Activated gamma-delta T cell treated with Interleukin-2 at 50 U/mL for 16 hours (primary cell): Measurements from ENCODE around the gene LRBA.
A peak's percentile ranks its signal among the peaks of the same experiment; 100 is the strongest.

ENCODE experiments used
- DNase-seq: peaks from one replicate; pipeline ENCODE4 v3.0.0-alpha.2; 2020

The LRBA gene

GRCh38 chr4:150302553-150302952 is 712.5 kb downstream of the LRBA start:
- DNase-seq: no peak

- no peak for DNase-seq
Observed at GRCh38 chr4:150299816-150300215, 715.3 kb downstream of the LRBA start.

DNA sequence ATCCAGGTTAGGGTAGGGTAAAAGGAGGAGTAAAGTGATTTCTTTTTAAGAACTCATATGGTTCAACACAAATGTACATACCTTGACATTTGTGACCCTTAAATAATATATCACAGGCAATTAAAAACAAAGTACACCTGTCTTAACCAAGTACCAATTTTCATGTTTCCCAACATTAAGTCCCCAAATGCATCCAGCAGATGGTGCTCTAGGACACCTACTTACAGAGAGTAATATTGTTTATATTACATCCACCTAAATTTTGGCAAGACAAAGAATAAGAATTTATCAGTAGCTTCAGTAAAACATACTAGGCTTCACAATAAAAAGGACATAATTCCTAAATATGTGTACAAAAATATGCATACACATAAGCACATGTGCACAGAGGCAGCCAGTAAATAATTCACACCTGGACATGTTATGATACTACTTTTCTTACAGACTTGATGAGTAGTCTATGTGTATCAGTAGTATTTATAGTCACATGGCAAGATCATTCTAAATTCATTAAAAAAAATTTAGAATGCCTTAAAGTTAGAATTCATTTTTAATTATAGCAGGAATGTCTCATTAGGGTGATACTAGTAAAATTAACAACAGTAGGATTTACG is 717.1 kb downstream of the LRBA start:
- DNase-seq: peak; percentile 5

GRCh38 chr4:150289881-150290280 is 725.2 kb downstream of the LRBA start:
- DNase-seq: no peak

- DNase-seq: no peak
Observed at GRCh38 chr4:150289198-150289597, 725.9 kb downstream of the LRBA start.

GRCh38 chr4:150286656-150287055 is 728.4 kb downstream of the LRBA start:
- no peak for DNase-seq

- no peak for DNase-seq
Observed at GRCh38 chr4:150283689-150284088, 731.4 kb downstream of the LRBA start.

DNA sequence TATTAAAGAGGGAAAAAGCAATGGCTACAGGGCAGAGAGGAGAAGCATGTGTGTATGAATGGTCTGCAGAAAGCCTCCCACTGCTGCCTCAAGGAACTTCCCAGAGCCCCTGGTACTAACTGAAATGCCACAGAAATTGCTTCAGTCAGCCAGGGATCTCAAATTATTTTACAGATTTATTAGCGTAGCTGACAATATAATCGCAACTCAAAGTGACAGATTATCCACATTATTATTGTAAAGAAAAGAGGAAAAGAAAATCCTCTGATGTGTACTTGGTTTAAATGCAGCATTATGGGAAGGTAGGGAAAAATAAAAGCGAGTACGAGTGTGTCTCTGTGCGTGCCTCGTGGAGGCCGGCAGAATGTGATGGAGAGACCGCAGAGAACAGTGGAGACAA is 734.1 kb downstream of the LRBA start:
- no peak for DNase-seq

DNA sequence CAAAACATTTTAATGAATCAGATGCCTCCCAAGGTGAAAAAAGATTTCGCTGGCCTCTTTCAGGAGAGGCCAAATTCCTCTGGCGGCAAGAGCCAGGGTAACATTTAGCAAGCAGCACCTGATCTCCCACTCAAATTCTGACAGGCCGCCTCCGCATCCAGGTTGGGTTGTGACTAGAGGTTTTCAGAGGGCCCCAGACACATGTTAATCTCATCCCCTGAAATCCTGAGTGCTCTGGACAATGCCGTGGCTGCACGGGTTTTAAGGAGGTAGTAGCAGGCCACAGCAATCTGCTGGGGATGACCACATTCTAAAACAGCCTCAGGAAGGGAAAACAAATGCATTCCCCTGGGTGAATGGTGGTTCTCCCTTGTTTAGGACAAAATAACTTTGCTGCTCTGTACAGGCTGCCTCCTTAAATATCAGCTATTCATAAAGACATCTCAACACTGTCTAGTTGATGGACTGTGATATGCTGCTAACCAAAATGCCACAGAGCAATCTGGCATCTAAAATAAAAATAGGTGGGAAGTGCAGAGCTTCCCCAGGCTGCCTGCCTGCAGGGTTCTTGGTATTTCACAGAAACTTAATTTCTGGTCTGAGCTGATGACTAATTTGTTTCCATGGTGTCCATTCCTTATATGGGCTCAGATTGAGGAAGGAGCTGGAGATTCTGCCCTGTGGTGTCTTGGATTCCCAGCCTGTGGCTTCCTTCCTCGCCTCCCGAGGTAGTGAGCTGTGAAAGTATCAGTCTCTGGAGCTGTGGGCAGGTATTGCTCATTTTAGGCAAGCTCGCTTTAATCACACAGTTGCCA is 734.8 kb downstream of the LRBA start:
- no peak for DNase-seq

- no peak for DNase-seq
Observed at GRCh38 chr4:150278206-150278605, 736.9 kb downstream of the LRBA start.

- no peak for DNase-seq
Observed at GRCh38 chr4:150268444-150268843, 746.6 kb downstream of the LRBA start.

DNA sequence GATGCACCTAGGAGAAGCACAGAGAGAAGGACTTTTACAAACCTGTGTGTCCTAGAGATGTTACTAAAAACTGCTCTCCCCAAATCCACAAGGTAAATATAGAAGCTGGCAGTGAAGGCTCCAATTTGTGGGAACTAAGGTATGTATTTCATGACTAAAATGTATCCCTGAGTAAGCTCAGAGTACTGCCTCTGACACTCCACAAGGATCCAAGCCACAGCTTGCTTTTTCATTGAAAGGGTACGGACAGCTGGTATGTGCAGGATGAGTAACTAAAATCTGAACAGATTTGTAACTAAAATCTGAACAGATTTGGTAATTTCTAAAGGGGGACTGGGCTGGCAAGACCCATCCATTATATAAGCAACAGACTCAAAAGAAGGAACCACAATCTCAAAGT is 749.3 kb downstream of the LRBA start:
- DNase-seq: no peak

DNA sequence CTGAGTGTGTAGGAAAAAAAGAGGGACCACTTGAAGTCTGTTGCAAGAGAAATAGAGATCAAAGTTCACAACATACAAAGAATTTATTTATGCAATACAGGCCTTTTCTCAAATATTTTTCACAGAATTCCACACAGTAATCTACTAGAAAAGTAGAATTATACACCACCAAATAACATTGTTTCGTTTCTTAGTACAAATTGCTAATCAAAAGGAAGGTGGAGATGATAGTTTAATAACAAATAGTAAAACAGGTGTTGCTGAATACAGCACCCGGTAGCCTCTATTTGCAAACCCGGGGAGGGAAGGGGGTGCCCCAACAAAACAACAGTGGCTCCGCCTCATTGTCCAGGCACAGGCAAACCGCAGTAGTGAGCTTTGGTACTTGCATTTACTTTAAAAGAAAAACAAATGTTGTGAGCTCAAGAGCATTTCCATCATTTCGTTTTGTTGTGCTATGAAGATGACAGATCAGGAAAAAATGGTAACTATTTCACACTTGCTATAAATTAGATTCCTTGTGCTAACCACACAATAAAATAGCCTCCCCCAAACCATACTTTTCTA is 750.4 kb downstream of the LRBA start:
- no peak for DNase-seq

GRCh38 chr4:150262611-150263010 is 752.5 kb downstream of the LRBA start:
- DNase-seq: no peak

GRCh38 chr4:150261571-150261970 is 753.5 kb downstream of the LRBA start:
- no peak for DNase-seq

DNA sequence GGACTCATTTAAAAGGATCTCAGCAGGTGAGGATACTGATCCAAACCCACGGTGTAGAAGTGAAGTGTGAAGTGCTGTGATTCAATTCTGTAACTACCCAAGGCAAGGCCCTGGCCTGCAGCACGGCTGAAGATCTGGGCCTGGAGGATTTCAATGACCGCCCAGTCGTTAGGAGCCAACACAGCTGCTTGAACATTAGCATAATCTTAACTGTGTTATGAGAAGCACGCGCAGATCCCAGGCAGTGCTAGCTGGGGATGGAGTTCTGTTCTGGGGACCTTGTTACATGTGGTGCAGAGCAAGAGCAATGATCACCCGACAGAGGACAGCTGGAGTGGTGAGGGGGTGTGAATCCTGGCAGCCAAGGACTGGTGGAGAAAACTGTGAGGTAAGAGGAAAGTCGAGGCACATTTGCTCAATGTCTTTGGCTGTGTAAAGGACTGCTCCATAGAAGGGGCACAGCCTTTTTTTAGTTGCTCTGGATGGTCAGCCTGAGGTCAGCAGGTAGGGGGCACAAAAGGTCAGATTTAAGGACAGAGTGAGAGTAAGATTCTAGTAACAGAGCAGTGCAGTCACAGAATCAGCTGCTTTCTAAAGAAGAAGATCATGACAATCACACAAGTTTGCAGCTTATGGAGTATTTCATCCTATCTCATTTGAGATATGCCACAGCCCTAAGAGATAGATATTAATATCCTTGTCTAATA is 755.1 kb downstream of the LRBA start:
- no peak for DNase-seq

- DNase-seq: no peak
Observed at GRCh38 chr4:150258569-150258968, 756.5 kb downstream of the LRBA start.

GRCh38 chr4:150256841-150257730 is 758.0 kb downstream of the LRBA start:
- no peak for DNase-seq

DNA sequence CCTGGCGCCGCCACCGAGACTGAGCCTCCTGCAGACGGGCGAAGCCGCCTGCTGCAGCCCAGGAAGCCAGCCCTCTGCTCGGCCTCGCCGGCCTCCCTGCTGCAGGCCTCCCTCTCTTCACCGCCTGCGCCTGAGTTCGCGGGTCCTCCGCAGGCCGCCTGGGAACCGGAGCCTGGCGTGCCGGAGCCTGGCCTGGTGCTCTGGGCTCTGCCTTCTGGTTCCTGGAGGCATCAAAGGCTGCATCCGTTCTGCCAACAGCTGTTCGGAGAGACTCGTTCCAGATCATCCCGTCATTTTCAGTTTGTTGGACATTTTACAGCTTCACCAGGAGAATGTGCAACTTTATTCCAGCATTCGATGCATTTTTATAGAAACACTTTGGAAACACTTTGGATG is 758.9 kb downstream of the LRBA start:
- no peak for DNase-seq

GRCh38 chr4:150255610-150256224 is 759.4 kb downstream of the LRBA start:
- DNase-seq: no peak

DNA sequence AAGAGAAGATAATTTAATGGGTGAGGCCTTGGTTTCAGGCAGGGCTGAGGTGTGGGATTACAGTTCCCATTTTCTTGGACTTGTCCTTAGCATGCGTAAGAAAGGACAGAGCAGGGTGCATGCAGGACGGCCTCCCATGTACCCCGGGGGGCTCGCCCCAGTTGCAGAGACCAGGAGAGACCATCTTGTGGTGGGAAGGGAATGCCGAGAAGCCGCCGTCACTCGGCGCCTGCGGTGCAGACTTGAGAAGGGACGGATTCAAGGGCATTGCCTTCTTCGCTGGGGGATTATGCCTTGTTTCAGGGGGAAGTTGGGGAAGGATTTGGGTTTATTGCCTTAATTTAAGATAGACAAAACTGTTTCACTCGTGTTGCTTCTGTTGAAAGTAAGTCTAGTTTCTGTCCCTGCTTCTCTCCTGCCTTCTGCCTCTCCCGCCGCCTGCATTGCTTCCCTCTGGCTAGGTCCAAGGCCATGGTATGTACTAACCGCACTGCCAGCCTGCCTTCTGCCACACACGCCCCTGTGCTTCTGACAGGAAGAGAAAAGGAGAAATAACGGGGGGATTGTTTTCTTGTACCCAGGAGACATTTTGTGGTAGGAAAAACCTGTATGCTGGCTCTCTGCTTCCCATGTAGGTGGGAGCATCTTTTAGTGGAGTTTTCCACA is 761.0 kb downstream of the LRBA start:
- DNase-seq: no peak

DNA sequence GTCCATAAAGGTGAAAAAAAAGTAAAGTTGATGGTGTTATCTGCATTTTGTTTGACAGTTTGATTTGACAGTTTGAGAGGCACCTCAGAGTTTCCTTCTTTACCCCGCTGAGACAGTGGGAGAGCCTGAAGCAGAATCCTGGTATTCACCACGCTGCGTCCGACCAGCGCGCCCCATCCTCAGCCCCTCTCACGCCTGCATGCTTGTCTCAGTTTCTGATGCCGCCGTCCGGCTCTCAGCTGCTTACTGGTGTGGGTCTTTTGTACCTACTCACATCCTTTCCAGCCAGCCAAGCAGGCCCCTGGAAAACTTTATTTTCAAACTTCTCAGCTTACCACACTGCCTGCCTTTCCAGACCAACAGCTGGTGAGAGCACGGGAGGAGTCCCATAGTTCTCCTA is 761.7 kb downstream of the LRBA start:
- DNase-seq: no peak
